Body of pancreas (tissue), 4 donors: ENCODE results near the gene CDKAL1. TPM values are rescaled to one million over a fixed set of nuclear protein-coding genes. Genes with fewer than 3 reads are reported as not detected.
"Not testable (repeated sequence)": the region's sequence is repeated elsewhere in the genome, so short reads cannot be mapped to it uniquely, and the experiment has no call there.

Experiments used
- ATAC-seq: fragments of 150-250 bp; one replicate; pipeline ENCODE4 v1.9.1; 2016
- DNase-seq, 4 donors: peaks; one replicate each; pipeline ENCODE4 v3.0.0-alpha.2; 2019
- H3K27ac ChIP-seq, 4 donors: fragments of 200-600 bp; sonication (generic); 1 replicate in 3 of 4; 2 replicates in 1 of 4; pipeline versions ENCODE4 v1.5.1 to v1.6.1; 2016 to 2019; ENCODE audit warnings: mild to moderate bottlenecking in 1 of 4, mixed read lengths in 1 of 4, moderate library complexity in 1 of 4
- H3K27me3 ChIP-seq, 2 donors: fragments of 200-600 bp; sonication (generic); one replicate each; pipeline ENCODE4 v1.6.0; 2016; ENCODE audit warnings: mild to moderate bottlenecking in 1 of 2
- H3K36me3 ChIP-seq, 2 donors: fragments of 200-600 bp; sonication (generic); replicated peaks in 1 of 2; 2 replicates each; pipeline ENCODE4 v1.5.1; 2016; ENCODE audit warnings: low read depth in 2 of 2; ENCODE audit not compliant: insufficient read depth in 1 of 2
- H3K4me1 ChIP-seq: fragments of 200-600 bp; sonication (generic); one replicate; pipeline ENCODE4 v1.6.0; 2016
- H3K4me3 ChIP-seq, 2 donors: fragments of 200-600 bp; sonication (generic); 1 replicate in 1 of 2; 2 replicates in 1 of 2; pipeline ENCODE4 v1.5.1; 2016 to 2019
- H3K9me3 ChIP-seq, 3 donors: fragments of 200-600 bp; sonication (generic); 1 replicate in 2 of 3; 2 replicates in 1 of 3; pipeline ENCODE4 v1.5.1; 2016
- CTCF ChIP-seq, 7 experiments: fragments of 450-650 bp in 4 of 7; fragments of 200-600 bp in 3 of 7; sonication (generic) in 3 of 7; IDR thresholded peaks; one replicate each; pipeline ENCODE4 v1.5.1; 2016 to 2019; ENCODE audit warnings: antibody characterized with exemption in 7 of 7
- POLR2A ChIP-seq, 3 donors: fragments of 450-650 bp; IDR thresholded peaks; one replicate each; pipeline ENCODE4 v1.6.1; 2016; ENCODE audit warnings: antibody characterized with exemption in 3 of 3, mild to moderate bottlenecking in 2 of 3
- WGBS, 2 donors: methylation state at CpG; one replicate each; pipeline ENCODE4 v1.1.5; 2017; 5-methylcytosine and 5-hydroxymethylcytosine counted together
- intact Hi-C: fragments of 100-400 bp; cut with DNase I; formaldehyde crosslinking; loops from one replicate; pipeline ENCODE4 v1.15.1; 2023
- total RNA-seq, 2 donors: library from RNA; depleted of rRNA; stranded (reverse); fragments of >200 nt; gene quantifications; one replicate each; pipeline ENCODE4 v1.1.0, GENCODE V29; 2016

The CDKAL1 gene
- total RNA-seq, 2 donors from 2014 or later: 16.3 to 18.1 TPM

GRCh38 chr6:21245488-21245887 is 711.2 kb downstream of the CDKAL1 start:
- WGBS, 2 donors: 89 to 90% methylated on average over 4 of the region's 4 CpGs
- ATAC-seq (no peak), DNase-seq (no peak)
- Histone ChIP-seq H3K27me3 (no peaks in the 10 kb centered on the region), H3K9me3 (no peaks in the 10 kb centered on the region), H3K4me3 (no peak overlapping the region), H3K27ac (no peak overlapping the region), H3K4me1 (peaks cover 13% of the 10 kb centered on the region), H3K36me3 (no peaks in the 10 kb centered on the region)
- intact Hi-C loops: no loop called here
- no peak for TF ChIP-seq CTCF (IDR thresholded peaks at IDR 0.05)
- TF ChIP-seq POLR2A (IDR thresholded peaks at IDR 0.05): no peak

GRCh38 chr6:21246075-21246474 is 711.8 kb downstream of the CDKAL1 start:
- 87 to 89% methylated on average over 6 of the region's 6 CpGs for WGBS, 2 donors
- no peaks in the 10 kb centered on the region for H3K36me3 ChIP-seq
- peaks cover 13% of the 10 kb centered on the region for H3K4me1 ChIP-seq
- H3K27ac ChIP-seq: no peak overlapping the region
- H3K27me3 ChIP-seq: no peaks in the 10 kb centered on the region
- TF ChIP-seq CTCF (IDR thresholded peaks at IDR 0.05) (no peak), POLR2A (IDR thresholded peaks at IDR 0.05) (no peak)
- no peaks in the 10 kb centered on the region for H3K9me3 ChIP-seq
- intact Hi-C loops: no loop called here
- no peak overlapping the region for H3K4me3 ChIP-seq
- DNase-seq (no peak), ATAC-seq (no peak)

- DNase-seq, ATAC-seq, intact Hi-C loops, H3K27me3 ChIP-seq, H3K27ac ChIP-seq, H3K36me3 ChIP-seq, H3K4me3 ChIP-seq, H3K9me3 ChIP-seq, H3K4me1 ChIP-seq: not testable (repeated sequence)
Measured at GRCh38 chr6:21254460-21254859, 720.2 kb downstream of the CDKAL1 start.

- Histone ChIP-seq H3K27ac (no peak overlapping the region), H3K36me3 (no peaks in the 10 kb centered on the region), H3K4me1 (no peaks in the 10 kb centered on the region), H3K4me3 (no peak overlapping the region), H3K9me3 (no peaks in the 10 kb centered on the region), H3K27me3 (no peaks in the 10 kb centered on the region)
- ATAC-seq (no peak), DNase-seq (no peak)
- TF ChIP-seq POLR2A (IDR thresholded peaks at IDR 0.05): no peak
- TF ChIP-seq CTCF (IDR thresholded peaks at IDR 0.05): no peak
- intact Hi-C loops: no loop called here
- 78 to 85% methylated on average over 3 of the region's 3 CpGs for WGBS, 2 donors
Measured at GRCh38 chr6:21256197-21256596, 721.9 kb downstream of the CDKAL1 start.

GRCh38 chr6:21257125-21257524 is 722.9 kb downstream of the CDKAL1 start:
- Histone ChIP-seq H3K4me1 (no peaks in the 10 kb centered on the region), H3K9me3 (no peaks in the 10 kb centered on the region), H3K36me3 (no peaks in the 10 kb centered on the region), H3K27ac (no peak overlapping the region), H3K27me3 (no peaks in the 10 kb centered on the region), H3K4me3 (no peak overlapping the region)
- WGBS, 2 donors: 58 to 60% methylated on average over 2 of the region's 2 CpGs
- ATAC-seq (no peak), DNase-seq (no peak)
- intact Hi-C loops: no loop called here
- no peak for TF ChIP-seq POLR2A (IDR thresholded peaks at IDR 0.05)
- no peak for TF ChIP-seq CTCF (IDR thresholded peaks at IDR 0.05)
